Stimulated activated CD4-positive, alpha-beta T cell treated with anti-CD3 and anti-CD28 coated beads, Interleukin-4, amount 100 ng/mL, for 1 hour (primary cell): ENCODE measurements around the gene GEN1.

Experiments
- DNase-seq: peaks from one replicate; pipeline ENCODE4 v3.0.0-alpha.2; 2020

GEN1 gene

DNA sequence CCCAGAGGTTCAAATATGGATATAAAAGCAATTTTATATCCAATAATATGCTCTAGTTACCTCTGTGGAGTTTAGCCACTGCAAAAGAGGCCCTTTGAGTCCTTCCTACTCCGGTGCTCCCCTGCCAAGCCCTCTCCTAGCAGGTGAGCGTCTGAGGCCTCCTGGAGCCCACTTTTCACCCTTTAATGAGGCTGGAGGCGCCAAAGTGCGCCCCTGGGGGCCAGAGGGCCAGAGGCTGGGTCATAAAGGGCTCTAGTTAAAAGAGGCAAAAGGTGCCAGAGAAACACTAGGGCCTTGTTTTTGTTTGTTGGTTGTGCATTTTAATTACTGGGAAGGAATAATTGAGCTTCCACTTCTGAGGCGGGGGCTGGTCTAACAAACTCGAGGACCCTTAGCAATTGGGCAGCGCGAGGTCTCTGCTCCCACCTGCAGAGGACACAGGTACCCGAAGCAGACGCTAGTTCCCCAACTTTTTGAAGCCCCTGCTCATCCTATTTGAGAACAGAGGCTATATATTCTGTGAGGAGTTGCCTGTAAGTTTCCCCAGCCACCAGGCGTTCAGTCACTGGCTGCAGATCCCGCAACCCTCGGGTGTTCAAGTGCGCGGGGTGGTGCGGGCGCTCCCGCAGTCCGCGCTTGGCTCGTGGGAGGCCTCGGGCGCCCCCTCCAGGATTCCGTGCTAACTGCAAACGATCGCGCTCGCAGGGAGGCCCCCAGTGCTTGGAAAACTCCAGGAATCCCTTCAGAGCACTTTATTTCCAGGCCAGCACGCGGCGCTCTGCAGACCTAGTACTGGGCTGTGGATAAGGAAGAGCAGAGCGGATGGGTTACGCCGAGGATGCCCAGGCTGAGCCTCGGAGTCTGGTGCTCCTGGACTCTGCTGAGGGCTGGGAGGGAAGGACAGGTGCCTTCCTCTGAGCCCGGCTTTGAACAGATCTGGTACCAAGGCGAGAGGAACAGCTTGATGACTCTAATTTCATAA, 76.4 kb downstream of the GEN1 start:
- peak; percentile 35 for DNase-seq

DNA sequence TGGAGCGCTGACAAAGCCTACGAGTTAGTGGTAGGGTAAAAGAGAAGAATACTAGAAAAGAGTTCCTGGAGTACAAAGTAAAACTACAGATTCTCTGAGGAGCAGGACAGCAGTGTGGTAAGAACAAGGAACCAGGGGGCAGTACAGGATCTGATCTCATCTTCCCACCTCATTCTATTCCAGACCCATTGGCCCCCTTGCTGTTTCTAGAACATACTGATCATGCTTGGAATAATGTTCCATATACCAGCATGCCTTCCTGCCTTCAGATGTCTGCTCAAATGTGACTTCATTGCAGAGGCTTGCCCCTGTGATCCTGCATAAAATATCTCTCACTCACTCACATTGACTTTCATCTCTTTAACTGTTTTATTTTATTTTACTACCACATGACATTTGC, 81.6 kb downstream of the GEN1 start:
- DNase-seq: no peak
